ENCODE data around the gene KRTAP4-12. TPM values are rescaled to one million over a fixed set of nuclear protein-coding genes. Genes with fewer than 3 reads are reported as not detected.
"Not testable (repeated sequence)": the region's sequence is repeated elsewhere in the genome, so short reads cannot be mapped to it uniquely, and the experiment has no call there.

Gene KRTAP4-12
- total RNA-seq, 1 experiment from 2014 or later: not detected

DNA sequence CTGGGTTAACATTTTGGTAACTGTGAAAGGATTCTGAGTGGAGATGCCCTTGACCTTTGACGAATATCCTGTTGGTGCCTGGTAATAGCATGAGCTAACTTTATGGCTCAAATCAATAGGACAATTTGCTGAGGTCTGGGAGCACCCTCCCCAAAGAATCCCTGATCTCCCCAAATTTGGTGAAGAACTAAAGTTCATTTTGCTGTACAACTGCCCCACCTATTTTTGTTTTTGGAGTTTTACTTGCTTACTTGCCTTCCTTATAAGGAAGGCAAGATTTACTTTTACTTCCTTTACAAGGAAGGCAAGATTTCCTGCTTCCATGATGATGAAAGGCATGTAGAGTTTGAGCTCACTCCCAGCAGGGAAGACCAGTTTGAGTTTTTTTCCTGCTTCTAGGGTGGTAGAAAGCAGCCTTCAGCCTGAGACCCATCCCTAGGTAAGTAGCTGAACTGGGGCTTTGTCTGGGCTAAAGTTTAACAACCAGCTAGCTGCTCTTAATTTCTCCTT is 16.0 kb downstream of the KRTAP4-12 start:
- ChIA-PET POLR2A (no interaction called here), CTCF (no interaction called here)
- ATAC-seq (no peak), DNase-seq (ENCODE audit: low spot score) (no peak)
- Mint-ChIP-seq H3K4me3 (no peak overlapping the region), H3K36me3 (peaks cover 36% of the 10 kb centered on the region), H3K27me3 (ENCODE audit: low read depth) (no peaks in the 10 kb centered on the region), H3K4me1 (peaks cover 43% of the 10 kb centered on the region), H3K9me3 (peaks cover 36% of the 10 kb centered on the region), H3K27ac (peak overlapping the region; percentile 80)
- TF ChIP-seq NR1H2 (CRISPR knock-in tag; IDR thresholded peaks at IDR 0.05) (no peak), KAT7 (CRISPR knock-in tag; IDR thresholded peaks at IDR 0.05; ENCODE audit: borderline replicate concordance) (no peak), ZBTB21 (CRISPR knock-in tag; IDR thresholded peaks at IDR 0.05; ENCODE audit: borderline replicate concordance) (no peak)
- TF ChIP-seq, protein P1, sequence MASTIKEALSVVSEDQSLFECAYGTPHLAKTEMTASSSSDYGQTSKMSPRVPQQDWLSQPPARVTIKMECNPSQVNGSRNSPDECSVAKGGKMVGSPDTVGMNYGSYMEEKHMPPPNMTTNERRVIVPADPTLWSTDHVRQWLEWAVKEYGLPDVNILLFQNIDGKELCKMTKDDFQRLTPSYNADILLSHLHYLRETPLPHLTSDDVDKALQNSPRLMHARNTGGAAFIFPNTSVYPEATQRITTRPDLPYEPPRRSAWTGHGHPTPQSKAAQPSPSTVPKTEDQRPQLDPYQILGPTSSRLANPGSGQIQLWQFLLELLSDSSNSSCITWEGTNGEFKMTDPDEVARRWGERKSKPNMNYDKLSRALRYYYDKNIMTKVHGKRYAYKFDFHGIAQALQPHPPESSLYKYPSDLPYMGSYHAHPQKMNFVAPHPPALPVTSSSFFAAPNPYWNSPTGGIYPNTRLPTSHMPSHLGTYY (CRISPR knock-in tag; IDR thresholded peaks at IDR 0.05): no peak

- CTCF ChIA-PET: not testable (repeated sequence)
Measured at GRCh38 chr17:41105347-41105746, 18.6 kb downstream of the KRTAP4-12 start, which contains the start of gene KRTAP4-9. Gene KRTAP4-9, plus strand, starts transcription at chr17:41105389. Its CDS starts 0 bp downstream, at chr17:41105389.

GRCh38 chr17:41104386-41105038 is 19.5 kb downstream of the KRTAP4-12 start:
- DNase-seq (ENCODE audit: low spot score); ATAC-seq; H3K4me3 Mint-ChIP-seq; H3K27me3 Mint-ChIP-seq (ENCODE audit: low read depth); POLR2A ChIA-PET; CTCF ChIA-PET; H3K27ac Mint-ChIP-seq: not testable (repeated sequence)
- Mint-ChIP-seq H3K9me3 (peaks cover 14% of the 10 kb centered on the region), H3K4me1 (peaks cover 64% of the 10 kb centered on the region), H3K36me3 (peaks cover 11% of the 10 kb centered on the region)

More at GRCh38 chr17:41105347-41105746, 18.6 kb downstream of the KRTAP4-12 start, which contains the start of gene KRTAP4-9:
- DNase-seq (ENCODE audit: low spot score); ATAC-seq; H3K4me3 Mint-ChIP-seq; H3K27me3 Mint-ChIP-seq (ENCODE audit: low read depth); POLR2A ChIA-PET: not testable (repeated sequence)
- Mint-ChIP-seq H3K27ac (peak within 1 kb of the TSS; percentile 55; the same call in 1 of the 2 replicates), H3K4me1 (peaks cover 57% of the 10 kb centered on the region), H3K36me3 (peaks cover 19% of the 10 kb centered on the region), H3K9me3 (peaks cover 19% of the 10 kb centered on the region)
- TF ChIP-seq ZNF423 (CRISPR knock-in tag; IDR thresholded peaks at IDR 0.05): peak; percentile 7; the same call in 1 of the 2 replicates

DNA sequence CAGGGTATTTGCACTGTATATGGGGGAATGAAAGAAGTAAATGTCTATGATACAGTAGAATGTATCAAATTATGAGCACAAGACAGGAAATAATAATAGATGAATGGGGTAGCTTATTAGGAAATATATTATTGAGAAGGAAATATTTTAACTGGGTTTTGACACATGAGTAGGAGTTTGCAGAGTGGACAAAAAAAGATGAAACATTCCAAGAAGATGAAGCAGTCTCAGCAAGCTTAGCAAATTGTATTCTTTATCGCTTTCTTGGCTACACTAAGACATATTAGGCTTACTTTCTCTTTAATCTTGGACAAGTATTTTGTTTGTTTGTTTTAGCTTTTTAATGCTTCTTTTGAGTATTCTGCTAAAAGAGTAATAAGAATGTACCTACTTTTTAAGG is 20.1 kb downstream of the KRTAP4-12 start:
- ChIA-PET POLR2A (no interaction called here), CTCF (no interaction called here)
- H3K27me3 Mint-ChIP-seq (ENCODE audit: low read depth): no peaks in the 10 kb centered on the region
- no peak for DNase-seq (ENCODE audit: low spot score)
- H3K4me1 Mint-ChIP-seq: peaks cover 62% of the 10 kb centered on the region
- H3K36me3 Mint-ChIP-seq: peaks cover 6% of the 10 kb centered on the region
- TF ChIP-seq HMGXB4 (CRISPR knock-in tag; IDR thresholded peaks at IDR 0.05) (no peak), GTF2I (CRISPR knock-in tag; conservative IDR thresholded peaks at IDR 0.05) (no peak), CBFB (CRISPR knock-in tag; IDR thresholded peaks at IDR 0.05; ENCODE audit: low read depth) (no peak), HMGA2 (CRISPR knock-in tag; IDR thresholded peaks at IDR 0.05) (no peak), ZBTB43 (CRISPR knock-in tag; IDR thresholded peaks at IDR 0.05) (no peak), NR1H2 (CRISPR knock-in tag; IDR thresholded peaks at IDR 0.05) (no peak), IRF2 (CRISPR knock-in tag; IDR thresholded peaks at IDR 0.05; ENCODE audit: borderline replicate concordance, low read depth) (no peak), ZNF121 (CRISPR knock-in tag; IDR thresholded peaks at IDR 0.05) (no peak)
- TF ChIP-seq, protein P2, sequence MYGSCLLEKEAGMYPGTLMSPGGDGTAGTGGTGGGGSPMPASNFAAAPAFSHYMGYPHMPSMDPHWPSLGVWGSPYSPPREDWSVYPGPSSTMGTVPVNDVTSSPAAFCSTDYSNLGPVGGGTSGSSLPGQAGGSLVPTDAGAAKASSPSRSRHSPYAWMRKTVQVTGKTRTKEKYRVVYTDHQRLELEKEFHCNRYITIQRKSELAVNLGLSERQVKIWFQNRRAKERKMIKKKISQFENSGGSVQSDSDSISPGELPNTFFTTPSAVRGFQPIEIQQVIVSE (CRISPR knock-in tag; IDR thresholded peaks at IDR 0.05; ENCODE audit: borderline replicate concordance): no peak
- no peak for ATAC-seq
- no peak overlapping the region for H3K4me3 Mint-ChIP-seq
- no peak overlapping the region for H3K27ac Mint-ChIP-seq
- H3K9me3 Mint-ChIP-seq: peaks cover 10% of the 10 kb centered on the region

Measured in WTC11 (cell line).